RPMI8226 (cell line): ENCODE results near the gene SYT17.

Source experiments
- DNase-seq: peaks from one replicate; pipeline ENCODE4 v3.0.0-alpha.2; 2015

Gene SYT17

GRCh38 chr16:19307587-19308241, 139.7 kb downstream of the SYT17 start:
- peak; percentile 76 for DNase-seq

- no peak for DNase-seq
Measured at GRCh38 chr16:19308392-19308791, 140.4 kb downstream of the SYT17 start.

- no peak for DNase-seq
Measured at GRCh38 chr16:19309178-19309577, 141.1 kb downstream of the SYT17 start.

GRCh38 chr16:19314718-19315425, 146.8 kb downstream of the SYT17 start:
- DNase-seq = no peak

GRCh38 chr16:19315889-19316433, 147.9 kb downstream of the SYT17 start:
- no peak for DNase-seq

- DNase-seq = no peak
Measured at GRCh38 chr16:19316846-19317245, 148.8 kb downstream of the SYT17 start.
